Endothelial cell of umbilical vein (primary cell): ENCODE data around the gene ZNRF3. TPM values are rescaled to one million over a fixed set of nuclear protein-coding genes. Genes with fewer than 3 reads are reported as not detected.

Experiments used
- BruUV-seq: library from RNA; stranded (reverse); fragments of 400-500 nt; replicated peaks from 2 replicates; lab custom pipeline; 2021; lab: Mats Ljungman, UMichigan
- CTCF ChIA-PET: fragments of 300-600, 350-600 bp; sonication (Branson Sonifier 250); formaldehyde crosslinking; loops from one replicate; lab custom pipeline; 2021; ENCODE audit warnings: antibody characterized with exemption, inconsistent platforms; lab: Charles Lee
- POLR2A ChIA-PET: fragments of 300-600, 350-600 bp; sonication (Branson Sonifier 250); formaldehyde crosslinking; loops from one replicate; lab custom pipeline; 2021; ENCODE audit warnings: antibody characterized with exemption, inconsistent platforms; lab: Charles Lee
- DNase-seq: peaks from one replicate; pipeline ENCODE4 v3.0.0-alpha.2; 2011; ENCODE audit warnings: low read depth, low spot score
- FAIRE-seq: peaks from 2 replicates; lab custom pipeline; 2011; peaks lifted over from hg19 to GRCh38; lab: Jason Lieb, UNC
- H2AFZ ChIP-seq: 2 replicates; pipeline ENCODE4 v1.6.0; 2012; ENCODE audit warnings: low read depth, low read length, control low read depth, inconsistent platforms
- H3K27ac ChIP-seq: 2 replicates; pipeline ENCODE4 v1.5.1; 2011; ENCODE audit warnings: low read depth, mild to moderate bottlenecking, control low read depth, low read length, moderate library complexity; ENCODE audit not compliant: insufficient read depth
- H3K27me3 ChIP-seq, 2 experiments: 2 replicates each; pipeline versions ENCODE4 v1.6.0 to v1.6.1; 2011; ENCODE audit warnings: low read length in 2 of 2, mixed read lengths in 1 of 2; ENCODE audit not compliant: control insufficient read depth in 2 of 2, insufficient read depth in 2 of 2
- H3K36me3 ChIP-seq, 2 experiments: 2 replicates in 1 of 2; 3 replicates in 1 of 2; pipeline ENCODE4 v1.5.1; 2011; ENCODE audit warnings: low read length in 2 of 2, mild to moderate bottlenecking in 1 of 2, moderate library complexity in 1 of 2; ENCODE audit not compliant: control insufficient read depth in 2 of 2, insufficient read depth in 2 of 2; ENCODE audit errors: extremely low read depth in 1 of 2
- H3K4me1 ChIP-seq: 3 replicates; pipeline ENCODE4 v1.5.1; 2011; ENCODE audit warnings: mild to moderate bottlenecking, low read length; ENCODE audit not compliant: control insufficient read depth, insufficient read depth; ENCODE audit errors: extremely low read depth
- H3K4me2 ChIP-seq: 2 replicates; pipeline ENCODE4 v1.6.1; 2011; ENCODE audit warnings: low read length, control low read depth, mixed read lengths; ENCODE audit not compliant: insufficient read depth
- H3K4me3 ChIP-seq, 3 experiments: fragments of 200-600 bp in 1 of 3; sonication (generic), shearing (Covaris generic) in 1 of 3; replicated peaks in 1 of 3; 2 replicates each; pipeline ENCODE4 v1.5.1; 2011 to 2016; ENCODE audit warnings: control low read depth in 3 of 3, low read length in 3 of 3, mild to moderate bottlenecking in 2 of 3, inconsistent platforms in 1 of 3, low read depth in 1 of 3, moderate library complexity in 1 of 3; ENCODE audit not compliant: insufficient read depth in 1 of 3
- H3K79me2 ChIP-seq: 2 replicates; pipeline ENCODE4 v1.6.0; 2012; ENCODE audit warnings: low read length, inconsistent platforms; ENCODE audit not compliant: control insufficient read depth, insufficient read depth
- H3K9ac ChIP-seq: replicated peaks from 2 replicates; pipeline ENCODE3; 2011; ENCODE audit warnings: low read length, control low read depth; ENCODE audit not compliant: insufficient read depth; ENCODE audit errors: extremely low read depth
- H3K9me1 ChIP-seq: replicated peaks from 3 replicates; pipeline ENCODE4 v1.6.0; 2011; ENCODE audit warnings: mild to moderate bottlenecking, low read length; ENCODE audit not compliant: control insufficient read depth, insufficient read depth; ENCODE audit errors: extremely low read depth
- H3K9me3 ChIP-seq: replicated peaks from 2 replicates; pipeline ENCODE4 v1.5.1; 2012; ENCODE audit warnings: low read length, inconsistent platforms; ENCODE audit not compliant: control insufficient read depth, insufficient read depth
- H4K20me1 ChIP-seq: replicated peaks from 2 replicates; pipeline ENCODE3; 2011; ENCODE audit warnings: mild to moderate bottlenecking, low read length; ENCODE audit not compliant: control insufficient read depth, insufficient read depth; ENCODE audit errors: extremely low read depth
- CTCF ChIP-seq, 2 donors: IDR thresholded peaks; 1 replicate in 1 of 2; 2 replicates in 1 of 2; pipeline ENCODE4 v1.5.1; 2011; ENCODE audit warnings: low read length in 2 of 2, mild to moderate bottlenecking in 2 of 2, moderate library complexity in 2 of 2, control low read depth in 1 of 2, inconsistent platforms in 1 of 2, low read depth in 1 of 2; ENCODE audit not compliant: insufficient read depth in 1 of 2; ENCODE audit errors: extremely low read depth in 1 of 2
- EZH2 ChIP-seq: IDR thresholded peaks from 2 replicates; pipeline ENCODE4 v1.6.1; 2012; ENCODE audit warnings: borderline replicate concordance, low read depth, mild to moderate bottlenecking, moderate library complexity, low read length, inconsistent platforms; ENCODE audit not compliant: severe bottlenecking
- FOS ChIP-seq: IDR thresholded peaks from 2 replicates; pipeline ENCODE4 v1.6.1; 2011; ENCODE audit warnings: mild to moderate bottlenecking, low read length, moderate library complexity, borderline replicate concordance; ENCODE audit not compliant: insufficient read depth
- GATA2 ChIP-seq: IDR thresholded peaks from 2 replicates; pipeline ENCODE4 v1.7.0; 2011; ENCODE audit warnings: low read depth, mild to moderate bottlenecking, moderate library complexity, mixed read lengths, low read length; ENCODE audit not compliant: insufficient read length, insufficient read depth
- JUN ChIP-seq: IDR thresholded peaks from 2 replicates; pipeline ENCODE4 v1.6.1; 2011; ENCODE audit warnings: borderline replicate concordance, low read depth; ENCODE audit not compliant: insufficient read length, insufficient read depth
- MAX ChIP-seq: IDR thresholded peaks from 2 replicates; pipeline ENCODE4 v1.6.1; 2011; ENCODE audit not compliant: insufficient read depth, insufficient read length
- MYC ChIP-seq: IDR thresholded peaks from one replicate; pipeline ENCODE4 v1.6.1; 2011; ENCODE audit warnings: mild to moderate bottlenecking, low read depth, low read length
- POLR2A ChIP-seq: IDR thresholded peaks from 2 replicates; pipeline ENCODE4 v1.6.1; 2012; ENCODE audit warnings: low read depth, mild to moderate bottlenecking, control low read depth, low read length
- POLR2AphosphoS5 ChIP-seq: IDR thresholded peaks from 2 replicates; pipeline ENCODE4 v1.6.1; 2012; ENCODE audit warnings: low read depth, mild to moderate bottlenecking, control low read depth, low read length, moderate library complexity; ENCODE audit not compliant: insufficient read depth
- dilution Hi-C: fragments of 300-500 bp; cut with MboI; formaldehyde crosslinking; loops from one replicate; pipeline ENCODE4 v1.15.0; 2019; ENCODE audit warnings: low sequenced_read_pairs; ENCODE audit not compliant: extremely low pct_ligation_motif_present
- intact Hi-C: fragments of 100-400 bp; cut with micrococcal nuclease; formaldehyde crosslinking; loops from one replicate; pipeline ENCODE4 v1.10.0; 2022
- polyA plus RNA-seq, 4 experiments: library from polyadenylated mRNA; depleted of rRNA in 3 of 4; stranded (reverse) in 3 of 4; unstranded in 1 of 4; fragments of >200 nt; gene quantifications; 2 replicates each; pipeline versions ENCODE4 v1.2.1 to v1.2.3, GENCODE V29; 2011 to 2012; ENCODE audit warnings: missing spikeins in 1 of 4
- total RNA-seq: library from RNA; stranded (reverse); gene quantifications from 2 replicates; pipeline ENCODE4 v1.2.3, GENCODE V29; 2021

Gene ZNRF3
- total and polyA plus RNA-seq, 2 donors (not counting 3 experiments of a cell fraction or from before 2014, with no cell fraction given), result 2.7 to 5.2 TPM

GRCh38 chr22:28911304-28911690 is 27.9 kb downstream of the ZNRF3 start:
- dilution Hi-C loops (loop anchor here (25.0 kb wide), 1 partner anchor 101 kb away; no protein-coding TSS in a partner anchor), intact Hi-C loops (no loop called here)
- Histone ChIP-seq H3K27me3 (no peaks in the 10 kb centered on the region), H3K4me1 (no peaks in the 10 kb centered on the region), H3K36me3 (no peaks in the 10 kb centered on the region), H4K20me1 (peaks cover 2% of the 10 kb centered on the region), H3K79me2 (no peaks in the 10 kb centered on the region), H3K4me3 (no peak overlapping the region), H3K27ac (no peak overlapping the region), H3K4me2 (no peak overlapping the region), H3K9ac (no peak overlapping the region), H3K9me1 (no peaks in the 10 kb centered on the region), H3K9me3 (no peaks in the 10 kb centered on the region), H2AFZ (no peak overlapping the region)
- TF ChIP-seq EZH2, result no peak
- TF ChIP-seq GATA2, result no peak
- no peak for TF ChIP-seq FOS
- TF ChIP-seq CTCF (IDR thresholded peaks at IDR 0.05; ENCODE audit: extremely low read depth in 1 of 2, insufficient read depth in 1 of 2, low read depth in 1 of 2, low read length in 2 of 2), result no peak
- TF ChIP-seq MYC, result no peak
- TF ChIP-seq POLR2A, result no peak
- no peak for TF ChIP-seq POLR2AphosphoS5
- no peak for TF ChIP-seq MAX
- TF ChIP-seq JUN, result no peak
- FAIRE-seq, result no peak
- POLR2A ChIA-PET, result no interaction called here
- CTCF ChIA-PET, result interaction anchor here (1.4 kb wide), 1 partner anchor 130 kb away, joined by 4 read pairs; no protein-coding TSS in a partner anchor
- no peak for DNase-seq
- BruUV-seq, result no TSS peak
